HG03432 (cell line): ENCODE data around the gene LTA.
A peak's percentile ranks its signal among the peaks of the same experiment; 100 is the strongest.
"Not testable (repeated sequence)": the region's sequence is repeated elsewhere in the genome, so short reads cannot be mapped to it uniquely, and the experiment has no call there.

Source experiments
- ATAC-seq: cut with Tn5 transposase; IDR thresholded peaks from one replicate; pipeline ENCODE4 v1.9.1; 2021; ENCODE audit warnings: mild to moderate bottlenecking, moderate library complexity; ENCODE audit not compliant: unreplicated experiment

LTA gene

GRCh38 chr6:31541658-31542521 lies 30.2 kb upstream of the LTA start, which contains the start of gene DDX39B:
Gene DDX39B (minus strand): TSS chr6:31542003. CDS start chr6:31540532, 1,471 bp downstream.
- ATAC-seq, result peak; percentile 76

GRCh38 chr6:31543639-31544038 lies 28.4 kb upstream of the LTA start:
- no peak for ATAC-seq

GRCh38 chr6:31544676-31545075 lies 27.4 kb upstream of the LTA start:
- no peak for ATAC-seq

- no peak for ATAC-seq
These were observed 26.8 kb upstream of the LTA start for GRCh38 chr6:31545291-31545690.

GRCh38 chr6:31546339-31546957 lies 25.6 kb upstream of the LTA start, which contains the start of gene ATP6V1G2:
Gene ATP6V1G2 (minus strand): TSS chr6:31546608. CDS start chr6:31546559, 49 bp downstream.
- ATAC-seq, result peak; percentile 43

- peak; percentile 75 for ATAC-seq
These were observed 24.9 kb upstream of the LTA start, which contains the start of gene NFKBIL1 for GRCh38 chr6:31546958-31547726. Gene NFKBIL1 (plus strand): TSS chr6:31547608. CDS start chr6:31547695, 87 bp downstream.

GRCh38 chr6:31547727-31548543 lies 24.2 kb upstream of the LTA start:
- no peak for ATAC-seq

- no peak for ATAC-seq
These were observed 23.6 kb upstream of the LTA start for GRCh38 chr6:31548544-31548873.

GRCh38 chr6:31551371-31551770 lies 20.7 kb upstream of the LTA start:
- ATAC-seq, result not testable (repeated sequence)

GRCh38 chr6:31556307-31556706 lies 15.8 kb upstream of the LTA start:
- ATAC-seq, result no peak

- no peak for ATAC-seq
These were observed 14.4 kb upstream of the LTA start for GRCh38 chr6:31557443-31558317.

- ATAC-seq, result no peak
These were observed 13.8 kb upstream of the LTA start for GRCh38 chr6:31558318-31558625.

- no peak for ATAC-seq
These were observed 13.2 kb upstream of the LTA start for GRCh38 chr6:31558631-31559500.

- ATAC-seq, result no peak
These were observed 12.5 kb upstream of the LTA start for GRCh38 chr6:31559606-31559957.

GRCh38 chr6:31559958-31560696 lies 12.0 kb upstream of the LTA start:
- ATAC-seq, result peak; percentile 68

- no peak for ATAC-seq
These were observed 11.4 kb upstream of the LTA start for GRCh38 chr6:31560697-31561058.

- ATAC-seq, result no peak
These were observed 4.3 kb upstream of the LTA start for GRCh38 chr6:31567531-31568370.
